IMR-90 (cell line): Measurements from ENCODE around the gene TMTC1. TPM values are rescaled to one million over a fixed set of nuclear protein-coding genes. Genes with fewer than 3 reads are reported as not detected.
"Not testable (repeated sequence)": the region's sequence is repeated elsewhere in the genome, so short reads cannot be mapped to it uniquely, and the experiment has no call there.

Source experiments
- ATAC-seq: fragments of 200-7000 bp; cut with Tn5 transposase; 2 replicates; pipeline ENCODE4 v1.9.1; 2020; ENCODE audit warnings: low read depth, mild to moderate bottlenecking, moderate library complexity
- BruUV-seq: library from RNA; stranded (reverse); fragments of 400-500 nt; replicated peaks from 2 replicates; lab custom pipeline; 2021; lab: Mats Ljungman, UMichigan
- CTCF ChIA-PET: fragments of 300-600 bp; formaldehyde crosslinking; extraction: SDS; loops from one replicate; lab custom pipeline; 2021; ENCODE audit warnings: antibody characterized with exemption; lab: Yijun Ruan, JAX
- POLR2A ChIA-PET: fragments of 300-600 bp; sonication (Branson Sonifier 250); formaldehyde crosslinking; loops from one replicate; lab custom pipeline; 2022; ENCODE audit warnings: antibody characterized with exemption; ENCODE audit not compliant: unreplicated experiment; lab: Charles Lee
- DNase-seq: peaks from one replicate; pipeline ENCODE4 v3.0.0; 2013
- H2AFZ ChIP-seq: replicated peaks from 2 replicates; pipeline ENCODE3; 2013; ENCODE audit warnings: low read length, mild to moderate bottlenecking; ENCODE audit not compliant: poor library complexity
- H2AK5ac ChIP-seq: 2 replicates; pipeline ENCODE4 v1.6.1; 2013; ENCODE audit warnings: low read depth, low read length, inconsistent platforms
- H2AK9ac ChIP-seq: replicated peaks from 2 replicates; pipeline ENCODE3; 2013; ENCODE audit warnings: mild to moderate bottlenecking, low read depth, low read length, moderate library complexity; ENCODE audit not compliant: poor library complexity
- H2BK120ac ChIP-seq: 2 replicates; pipeline ENCODE4 v1.6.1; 2013; ENCODE audit warnings: low read depth, low read length, inconsistent platforms
- H2BK15ac ChIP-seq: 3 replicates; pipeline ENCODE4 v1.6.1; 2013; ENCODE audit warnings: low read depth, low read length, inconsistent platforms
- H2BK20ac ChIP-seq: 2 replicates; pipeline ENCODE4 v1.6.1; 2013; ENCODE audit warnings: low read depth, mild to moderate bottlenecking, inconsistent platforms, low read length, moderate library complexity
- H2BK5ac ChIP-seq: 2 replicates; pipeline ENCODE4 v1.6.1; 2013; ENCODE audit warnings: mild to moderate bottlenecking, low read depth, low read length, inconsistent platforms; ENCODE audit not compliant: poor library complexity, severe bottlenecking
- H3K14ac ChIP-seq: replicated peaks from 2 replicates; pipeline ENCODE4 v1.6.1; 2013; ENCODE audit warnings: low read depth, low read length, inconsistent platforms
- H3K18ac ChIP-seq: 2 replicates; pipeline ENCODE4 v1.6.1; 2013; ENCODE audit warnings: low read depth, low read length, control low read depth
- H3K23ac ChIP-seq: 2 replicates; pipeline ENCODE4 v1.6.1; 2013; ENCODE audit warnings: low read depth, low read length, inconsistent platforms
- H3K27ac ChIP-seq: 2 replicates; pipeline ENCODE4 v1.5.1; 2013; ENCODE audit warnings: mild to moderate bottlenecking, control low read depth, low read length; ENCODE audit not compliant: insufficient read depth
- H3K27me3 ChIP-seq: 2 replicates; pipeline ENCODE4 v1.6.1; 2013; ENCODE audit warnings: low read length; ENCODE audit not compliant: control insufficient read depth, insufficient read depth
- H3K36me3 ChIP-seq: 2 replicates; pipeline ENCODE4 v1.6.1; 2013; ENCODE audit warnings: low read length, mixed read lengths; ENCODE audit not compliant: control insufficient read depth, insufficient read depth
- H3K4ac ChIP-seq: 2 replicates; pipeline ENCODE4 v1.6.1; 2013; ENCODE audit warnings: low read depth, low read length, inconsistent platforms
- H3K4me1 ChIP-seq: 2 replicates; pipeline ENCODE4 v1.6.1; 2013; ENCODE audit warnings: low read length, mixed read lengths; ENCODE audit not compliant: control insufficient read depth, insufficient read depth
- H3K4me2 ChIP-seq: 2 replicates; pipeline ENCODE4 v1.6.1; 2013; ENCODE audit warnings: low read depth, mild to moderate bottlenecking, control low read depth, low read length, moderate library complexity
- H3K4me3 ChIP-seq: 2 replicates; pipeline ENCODE4 v1.5.1; 2013; ENCODE audit warnings: low read depth, mild to moderate bottlenecking, control low read depth, low read length, moderate library complexity; ENCODE audit not compliant: insufficient read depth
- H3K56ac ChIP-seq: 2 replicates; pipeline ENCODE4 v1.6.1; 2013; ENCODE audit warnings: low read length, inconsistent platforms; ENCODE audit not compliant: insufficient read depth; ENCODE audit errors: extremely low read depth
- H3K79me1 ChIP-seq, 2 experiments: 2 replicates each; pipeline ENCODE4 v1.6.1; 2013; ENCODE audit warnings: low read length in 2 of 2, inconsistent platforms in 1 of 2, low read depth in 1 of 2
- H3K9ac ChIP-seq: 2 replicates; pipeline ENCODE4 v1.6.1; 2013; ENCODE audit warnings: low read depth, low read length, control low read depth
- H3K9me1 ChIP-seq: 2 replicates; pipeline ENCODE4 v1.6.1; 2013; ENCODE audit warnings: low read length, inconsistent platforms; ENCODE audit not compliant: insufficient read depth
- H3K9me3 ChIP-seq: 2 replicates; pipeline ENCODE4 v1.6.1; 2013; ENCODE audit warnings: low read length; ENCODE audit not compliant: control insufficient read depth, insufficient read depth
- H4K20me1 ChIP-seq: 2 replicates; pipeline ENCODE4 v1.6.1; 2013; ENCODE audit warnings: low read length, inconsistent platforms; ENCODE audit not compliant: insufficient read depth
- H4K5ac ChIP-seq: 2 replicates; pipeline ENCODE4 v1.6.1; 2013; ENCODE audit warnings: mild to moderate bottlenecking, low read depth, low read length, control low read depth
- H4K8ac ChIP-seq, 2 experiments: 2 replicates each; pipeline ENCODE4 v1.6.1; 2013; ENCODE audit warnings: low read depth in 2 of 2, low read length in 2 of 2, control low read depth in 1 of 2, inconsistent platforms in 1 of 2
- H4K91ac ChIP-seq: 2 replicates; pipeline ENCODE4 v1.6.1; 2013; ENCODE audit warnings: low read depth, low read length, inconsistent platforms; ENCODE audit not compliant: insufficient read depth
- CEBPB ChIP-seq: IDR thresholded peaks from 2 replicates; pipeline ENCODE4 v1.6.1; 2012; ENCODE audit warnings: low read depth, low read length, improper control_type of control experiment
- RFX5 ChIP-seq: IDR thresholded peaks from 2 replicates; pipeline ENCODE4 v1.8.0; 2012; ENCODE audit warnings: low read depth, mild to moderate bottlenecking, low read length, moderate library complexity
- WGBS, 2 experiments: methylation state at CpG; one replicate each; pipeline versions ENCODE4 v1.1.5 to v1.1.7; 2013; ENCODE audit warnings: missing lambda C conversion rate in 2 of 2; ENCODE audit not compliant: insufficient read length in 1 of 2; ENCODE audit errors: extremely low coverage in 2 of 2; 5-methylcytosine and 5-hydroxymethylcytosine counted together
- dilution Hi-C: fragments of 300-500 bp; cut with HindIII; formaldehyde crosslinking; loops from one replicate; pipeline ENCODE4 v1.14.3; 2018; ENCODE audit warnings: low sequenced_read_pairs; ENCODE audit not compliant: unreplicated experiment
- in situ Hi-C: fragments of 300-500 bp; cut with MboI; formaldehyde crosslinking; loops from 3 replicates; pipeline ENCODE4 v1.14.3; 2019; ENCODE audit warnings: low sequenced_read_pairs, inconsistent platforms, mixed read lengths
- intact Hi-C: fragments of 100-400 bp; cut with micrococcal nuclease; formaldehyde crosslinking; loops from 2 replicates; pipeline ENCODE4 v1.10.0; 2022
- polyA plus RNA-seq, 3 experiments: library from polyadenylated mRNA; depleted of rRNA; stranded (reverse); fragments of >200 nt; gene quantifications; 2 replicates each; pipeline ENCODE4 v1.2.3, GENCODE V29; 2012; ENCODE audit warnings: low replicate concordance in 1 of 3
- total RNA-seq: library from RNA; depleted of rRNA; stranded (reverse); fragments of >200 nt; gene quantifications from 2 replicates; pipeline ENCODE4 v1.2.3, GENCODE V29; 2012

TMTC1 gene
- total and polyA plus RNA-seq, 2 of the 4 experiments (the other 2 are of a cell fraction) = 12.5 to 36.4 TPM

- H3K9ac ChIP-seq = no peak overlapping the region
- peak overlapping the region in 1 of 2 experiments; percentile 73; a peak in 2 of 4 replicates for H4K8ac ChIP-seq
- 17% methylated on average over 1 of the region's 3 CpGs; no CpG with 5 or more reads in 1 of the 2 experiments for WGBS, 2 experiments
- peak overlapping the region; percentile 43 for H2BK5ac ChIP-seq
- H2BK120ac ChIP-seq = peak overlapping the region; percentile 64
- peaks cover 4% of the 10 kb centered on the region for H3K36me3 ChIP-seq
- peak overlapping the region; percentile 95; the same call in 1 of the 2 replicates for H3K18ac ChIP-seq
- peak; percentile 88 for ATAC-seq
- peak overlapping the region; percentile 63; the same call in 1 of the 3 replicates for H2BK15ac ChIP-seq
- peak overlapping the region; percentile 81 for H3K14ac ChIP-seq
- H4K5ac ChIP-seq = peak overlapping the region; percentile 69
- peak; percentile 55 for DNase-seq
- TF ChIP-seq CEBPB = 0 out of 2 replicates have a peak, but pooled peaks have one; percentile 25
- no peak for TF ChIP-seq RFX5
- H3K56ac ChIP-seq = no peak overlapping the region
- dilution Hi-C loops (no loop called here), intact Hi-C loops (no loop called here), in situ Hi-C loops (no loop called here)
- H4K91ac ChIP-seq = peak overlapping the region; percentile 54
- no peaks in the 10 kb centered on the region for H3K9me3 ChIP-seq
- H2AK5ac ChIP-seq = peak overlapping the region; percentile 71; the same call in 1 of the 2 replicates
- no peaks in the 10 kb centered on the region for H4K20me1 ChIP-seq
- H2AK9ac ChIP-seq = no peak overlapping the region
- H3K4ac ChIP-seq = peak overlapping the region; percentile 74
- BruUV-seq = no TSS peak
- H3K79me1 ChIP-seq = 0 out of 4 replicates have a peak, but pooled peaks cover 0 to 9% of the 10 kb centered on the region in 2 experiments
- ChIA-PET CTCF (interaction anchor here (0.6 kb wide), 1 partner anchor 9 kb away, joined by 3 read pairs; no protein-coding TSS in a partner anchor), POLR2A (no interaction called here)
- H3K4me1 ChIP-seq = peaks cover 8% of the 10 kb centered on the region
- H2AFZ ChIP-seq = no peak overlapping the region
- no peak overlapping the region for H3K4me3 ChIP-seq
- 0 out of 2 replicates have a peak overlapping the region, but pooled peaks have one; percentile 13 for H3K4me2 ChIP-seq
- H3K27ac ChIP-seq = peak overlapping the region; percentile 75; the same call in 1 of the 2 replicates
- peak overlapping the region; percentile 39 for H3K23ac ChIP-seq
- peak overlapping the region; percentile 77 for H2BK20ac ChIP-seq
- peaks cover 7% of the 10 kb centered on the region for H3K9me1 ChIP-seq
- no peaks in the 10 kb centered on the region for H3K27me3 ChIP-seq
These were observed 149.7 kb downstream of the TMTC1 start for GRCh38 chr12:29634057-29634456.

GRCh38 chr12:29630164-29630563 lies 153.6 kb downstream of the TMTC1 start:
- H2BK5ac ChIP-seq, BruUV-seq, H3K56ac ChIP-seq, H2AK5ac ChIP-seq, in situ Hi-C loops, H3K4ac ChIP-seq, H2AK9ac ChIP-seq, H3K9me3 ChIP-seq, H3K27me3 ChIP-seq, H3K14ac ChIP-seq, H3K23ac ChIP-seq, H3K27ac ChIP-seq, H3K18ac ChIP-seq, H4K5ac ChIP-seq, CTCF ChIA-PET, POLR2A ChIA-PET, intact Hi-C loops, H3K79me1 ChIP-seq, H3K9me1 ChIP-seq, H3K4me3 ChIP-seq, H2BK15ac ChIP-seq, DNase-seq, H4K20me1 ChIP-seq, H3K4me2 ChIP-seq, H2BK20ac ChIP-seq, H4K8ac ChIP-seq, H4K91ac ChIP-seq, dilution Hi-C loops, H3K36me3 ChIP-seq, H2AFZ ChIP-seq, H3K9ac ChIP-seq, ATAC-seq, H2BK120ac ChIP-seq: not testable (repeated sequence)
- peaks cover 13% of the 10 kb centered on the region for H3K4me1 ChIP-seq
- no CpG with 5 or more reads among the region's 1 CpG for WGBS, 2 experiments
